ENCODE data around the gene ATP6V0E2.
"Not testable (repeated sequence)": the region's sequence is repeated elsewhere in the genome, so short reads cannot be mapped to it uniquely, and the experiment has no call there.

The ATP6V0E2 gene

DNA sequence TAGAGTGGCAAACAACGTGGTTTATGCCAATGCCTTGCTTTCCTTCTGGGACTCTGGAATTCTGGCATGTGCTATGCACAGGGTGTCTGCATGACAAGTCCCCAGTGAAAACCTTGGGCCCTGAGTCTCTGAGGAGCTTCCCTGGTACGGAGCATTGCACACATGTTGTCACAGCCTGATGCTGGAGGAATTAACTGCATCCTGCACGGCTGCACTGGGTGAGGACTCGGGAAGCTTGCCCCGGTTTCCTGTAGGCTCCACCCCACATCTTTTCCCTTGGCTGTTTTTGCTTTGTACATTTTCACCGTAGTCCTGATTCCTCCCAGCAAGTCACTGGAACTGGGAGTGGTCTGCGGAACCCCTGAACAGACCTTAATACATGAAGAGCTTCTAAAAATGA lies 52.6 kb downstream of the ATP6V0E2 start:
- not testable (repeated sequence) for FAIRE-seq; DNase-seq (ENCODE audit: low spot score)

All from RCC 7860 (cell line).